ENCODE results near the gene GTF2IRD1.
A peak's percentile ranks its signal among the peaks of the same experiment; 100 is the strongest.
"Not testable (repeated sequence)": the region's sequence is repeated elsewhere in the genome, so short reads cannot be mapped to it uniquely, and the experiment has no call there.

GTF2IRD1 gene

GRCh38 chr7:74496773-74497172 is 43.1 kb downstream of the GTF2IRD1 start:
- not testable (repeated sequence) for H3K9me3 ChIP-seq (ENCODE audit: control insufficient read depth, low read length)

DNA sequence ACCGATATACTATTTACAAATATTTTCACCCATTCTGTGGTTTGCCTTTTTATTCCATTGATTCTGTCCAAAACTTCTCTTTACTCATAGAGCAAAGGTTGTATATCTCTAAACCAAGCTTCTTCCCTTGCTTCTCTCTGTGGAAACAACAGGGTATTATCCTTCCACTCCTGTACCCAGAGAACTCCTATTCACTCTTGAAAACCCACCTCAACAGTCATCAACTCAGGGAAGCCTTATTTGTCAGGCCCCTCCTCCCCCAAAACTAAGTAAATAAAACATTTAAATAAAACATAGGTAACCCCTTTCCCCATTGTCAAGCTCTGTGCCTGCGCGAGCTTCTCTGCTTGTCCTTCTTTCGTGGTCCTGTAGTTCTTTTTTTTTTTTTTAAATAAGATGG is 44.6 kb downstream of the GTF2IRD1 start:
- Histone ChIP-seq H3K9me3 (ENCODE audit: control insufficient read depth, low read length) (no peaks in the 10 kb centered on the region), H3K27me3 (replicated peaks; ENCODE audit: control insufficient read depth, insufficient read depth, low read length) (no peaks in the 10 kb centered on the region), H3K9ac (ENCODE audit: low read length) (no peak overlapping the region), H3K4me1 (ENCODE audit: control insufficient read depth, insufficient read depth, low read length) (no peaks in the 10 kb centered on the region), H3K4me3 (ENCODE audit: low read length) (no peak overlapping the region), H3K36me3 (ENCODE audit: control insufficient read depth, insufficient read depth, low read length, severe bottlenecking) (no peaks in the 10 kb centered on the region)
- no peak for DNase-seq (ENCODE audit: low read depth)

More at GRCh38 chr7:74496773-74497172, 43.1 kb downstream of the GTF2IRD1 start:
- not testable (repeated sequence) for H3K36me3 ChIP-seq (ENCODE audit: control insufficient read depth, insufficient read depth, low read length, severe bottlenecking); H3K27me3 ChIP-seq (replicated peaks; ENCODE audit: control insufficient read depth, insufficient read depth, low read length); H3K9ac ChIP-seq (ENCODE audit: low read length); H3K4me3 ChIP-seq (ENCODE audit: low read length); DNase-seq (ENCODE audit: low read depth); H3K4me1 ChIP-seq (ENCODE audit: control insufficient read depth, insufficient read depth, low read length)

- Histone ChIP-seq H3K36me3 (ENCODE audit: control insufficient read depth, insufficient read depth, low read length, severe bottlenecking) (no peaks in the 10 kb centered on the region), H3K4me1 (ENCODE audit: control insufficient read depth, insufficient read depth, low read length) (no peaks in the 10 kb centered on the region), H3K4me3 (ENCODE audit: low read length) (no peak overlapping the region), H3K9me3 (ENCODE audit: control insufficient read depth, low read length) (no peaks in the 10 kb centered on the region), H3K9ac (ENCODE audit: low read length) (no peak overlapping the region), H3K27me3 (replicated peaks; ENCODE audit: control insufficient read depth, insufficient read depth, low read length) (no peaks in the 10 kb centered on the region)
- DNase-seq (ENCODE audit: low read depth): no peak
Observed at GRCh38 chr7:74498996-74499834, 45.5 kb downstream of the GTF2IRD1 start.

- H3K36me3 ChIP-seq (ENCODE audit: control insufficient read depth, insufficient read depth, low read length, severe bottlenecking): no peaks in the 10 kb centered on the region
- no peaks in the 10 kb centered on the region for H3K27me3 ChIP-seq (replicated peaks; ENCODE audit: control insufficient read depth, insufficient read depth, low read length)
- no peaks in the 10 kb centered on the region for H3K4me1 ChIP-seq (ENCODE audit: control insufficient read depth, insufficient read depth, low read length)
- no peaks in the 10 kb centered on the region for H3K9me3 ChIP-seq (ENCODE audit: control insufficient read depth, low read length)
- no peak overlapping the region for H3K9ac ChIP-seq (ENCODE audit: low read length)
- no peak for DNase-seq (ENCODE audit: low read depth)
- H3K4me3 ChIP-seq (ENCODE audit: low read length): no peak overlapping the region
Observed at GRCh38 chr7:74499835-74500388, 46.2 kb downstream of the GTF2IRD1 start.

GRCh38 chr7:74501298-74501697 is 47.6 kb downstream of the GTF2IRD1 start:
- no peaks in the 10 kb centered on the region for H3K36me3 ChIP-seq (ENCODE audit: control insufficient read depth, insufficient read depth, low read length, severe bottlenecking)
- no peak overlapping the region for H3K4me3 ChIP-seq (ENCODE audit: low read length)
- H3K9ac ChIP-seq (ENCODE audit: low read length): no peak overlapping the region
- no peaks in the 10 kb centered on the region for H3K27me3 ChIP-seq (replicated peaks; ENCODE audit: control insufficient read depth, insufficient read depth, low read length)
- no peaks in the 10 kb centered on the region for H3K9me3 ChIP-seq (ENCODE audit: control insufficient read depth, low read length)
- no peak for DNase-seq (ENCODE audit: low read depth)
- H3K4me1 ChIP-seq (ENCODE audit: control insufficient read depth, insufficient read depth, low read length): no peaks in the 10 kb centered on the region

GRCh38 chr7:74502216-74502891 is 48.6 kb downstream of the GTF2IRD1 start:
- H3K4me3 ChIP-seq (ENCODE audit: low read length): no peak overlapping the region
- no peak overlapping the region for H3K9ac ChIP-seq (ENCODE audit: low read length)
- no peaks in the 10 kb centered on the region for H3K4me1 ChIP-seq (ENCODE audit: control insufficient read depth, insufficient read depth, low read length)
- H3K9me3 ChIP-seq (ENCODE audit: control insufficient read depth, low read length): no peaks in the 10 kb centered on the region
- DNase-seq (ENCODE audit: low read depth): no peak
- H3K36me3 ChIP-seq (ENCODE audit: control insufficient read depth, insufficient read depth, low read length, severe bottlenecking): no peaks in the 10 kb centered on the region
- no peaks in the 10 kb centered on the region for H3K27me3 ChIP-seq (replicated peaks; ENCODE audit: control insufficient read depth, insufficient read depth, low read length)

DNA sequence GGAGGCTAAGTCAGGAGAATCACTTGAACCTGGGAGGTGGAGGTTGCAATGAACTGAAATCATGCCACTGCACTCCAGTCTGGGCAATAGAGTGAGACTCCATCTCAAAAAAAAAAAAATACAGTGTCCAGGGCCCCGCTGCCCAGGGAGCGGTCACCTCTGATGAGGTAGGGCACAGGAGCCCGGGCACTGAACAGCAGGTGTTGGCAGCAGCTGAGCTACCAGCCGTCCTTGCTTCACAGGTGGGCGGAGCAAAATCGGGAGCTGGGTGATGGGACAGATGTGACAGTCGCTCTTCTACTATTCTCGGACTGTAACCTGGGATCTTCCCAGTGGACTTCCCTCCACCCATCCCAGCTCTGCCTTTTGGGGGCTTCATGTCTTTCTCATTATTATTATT is 49.4 kb downstream of the GTF2IRD1 start:
- H3K4me1 ChIP-seq (ENCODE audit: control insufficient read depth, insufficient read depth, low read length): no peaks in the 10 kb centered on the region

DNA sequence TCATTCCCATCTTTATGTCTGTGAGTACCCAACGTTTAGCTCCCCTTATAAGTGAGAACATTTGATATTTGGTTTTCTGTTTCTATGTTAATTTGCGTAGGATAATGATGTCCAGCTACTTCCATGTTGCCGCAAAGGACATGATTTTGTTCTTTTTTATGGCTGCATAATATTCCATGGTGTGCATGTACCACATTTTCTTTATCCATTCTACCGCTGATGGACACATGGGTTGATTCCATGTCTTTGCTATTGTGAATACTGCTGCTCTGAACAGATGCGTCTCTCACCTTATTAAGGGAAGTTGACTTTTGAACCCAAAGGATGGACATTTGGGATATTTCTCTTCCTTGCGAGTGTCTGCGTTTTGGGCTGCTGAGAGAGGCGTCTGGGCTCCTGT is 50.2 kb downstream of the GTF2IRD1 start:
- H3K27me3 ChIP-seq (replicated peaks; ENCODE audit: control insufficient read depth, insufficient read depth, low read length): no peaks in the 10 kb centered on the region
- H3K4me3 ChIP-seq (ENCODE audit: low read length): no peak overlapping the region
- no peaks in the 10 kb centered on the region for H3K9me3 ChIP-seq (ENCODE audit: control insufficient read depth, low read length)
- H3K9ac ChIP-seq (ENCODE audit: low read length): no peak overlapping the region
- no peaks in the 10 kb centered on the region for H3K4me1 ChIP-seq (ENCODE audit: control insufficient read depth, insufficient read depth, low read length)
- DNase-seq (ENCODE audit: low read depth): no peak
- H3K36me3 ChIP-seq (ENCODE audit: control insufficient read depth, insufficient read depth, low read length, severe bottlenecking): no peaks in the 10 kb centered on the region

More for the DNA sequence above, 49.4 kb downstream of the GTF2IRD1 start:
- Histone ChIP-seq H3K9ac (ENCODE audit: low read length) (no peak overlapping the region), H3K4me3 (ENCODE audit: low read length) (no peak overlapping the region), H3K9me3 (ENCODE audit: control insufficient read depth, low read length) (no peaks in the 10 kb centered on the region), H3K27me3 (replicated peaks; ENCODE audit: control insufficient read depth, insufficient read depth, low read length) (no peaks in the 10 kb centered on the region), H3K36me3 (ENCODE audit: control insufficient read depth, insufficient read depth, low read length, severe bottlenecking) (no peaks in the 10 kb centered on the region)
- DNase-seq (ENCODE audit: low read depth): no peak

GRCh38 chr7:74505471-74506324 is 52.0 kb downstream of the GTF2IRD1 start:
- Histone ChIP-seq H3K36me3 (ENCODE audit: control insufficient read depth, insufficient read depth, low read length, severe bottlenecking) (no peaks in the 10 kb centered on the region), H3K4me3 (ENCODE audit: low read length) (no peak overlapping the region), H3K27me3 (replicated peaks; ENCODE audit: control insufficient read depth, insufficient read depth, low read length) (no peaks in the 10 kb centered on the region), H3K4me1 (ENCODE audit: control insufficient read depth, insufficient read depth, low read length) (no peaks in the 10 kb centered on the region), H3K9ac (ENCODE audit: low read length) (no peak overlapping the region), H3K9me3 (ENCODE audit: control insufficient read depth, low read length) (no peaks in the 10 kb centered on the region)
- DNase-seq (ENCODE audit: low read depth): peak; percentile 5

DNA sequence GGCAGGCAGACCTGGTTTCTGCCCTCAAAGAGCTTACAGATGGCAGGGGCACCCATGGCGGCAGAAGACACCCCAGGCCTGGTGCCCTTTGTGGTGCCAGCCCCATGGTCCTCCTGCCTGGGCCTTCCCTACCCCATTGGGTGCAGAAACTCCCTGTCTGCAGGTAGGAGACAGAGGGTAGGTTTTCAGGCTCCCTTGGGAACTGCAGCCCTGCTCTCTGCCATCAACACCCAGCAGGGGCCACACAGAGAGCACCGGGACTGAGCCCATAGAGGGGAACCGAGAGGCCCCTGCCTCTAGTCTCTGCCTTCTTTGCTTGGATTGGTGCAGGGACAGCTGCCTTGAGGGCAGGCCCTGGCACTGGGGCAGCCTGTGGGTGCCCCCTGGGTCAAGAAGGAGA is 52.6 kb downstream of the GTF2IRD1 start:
- no peaks in the 10 kb centered on the region for H3K4me1 ChIP-seq (ENCODE audit: control insufficient read depth, insufficient read depth, low read length)

More for the DNA sequence above, 52.6 kb downstream of the GTF2IRD1 start:
- DNase-seq (ENCODE audit: low read depth): no peak
- no peaks in the 10 kb centered on the region for H3K36me3 ChIP-seq (ENCODE audit: control insufficient read depth, insufficient read depth, low read length, severe bottlenecking)
- no peak overlapping the region for H3K4me3 ChIP-seq (ENCODE audit: low read length)
- H3K9me3 ChIP-seq (ENCODE audit: control insufficient read depth, low read length): no peaks in the 10 kb centered on the region
- no peaks in the 10 kb centered on the region for H3K27me3 ChIP-seq (replicated peaks; ENCODE audit: control insufficient read depth, insufficient read depth, low read length)
- no peak overlapping the region for H3K9ac ChIP-seq (ENCODE audit: low read length)

All from adipocyte (in vitro differentiated cells).